Measurements from ENCODE around the gene PPM1F.

The PPM1F gene

DNA sequence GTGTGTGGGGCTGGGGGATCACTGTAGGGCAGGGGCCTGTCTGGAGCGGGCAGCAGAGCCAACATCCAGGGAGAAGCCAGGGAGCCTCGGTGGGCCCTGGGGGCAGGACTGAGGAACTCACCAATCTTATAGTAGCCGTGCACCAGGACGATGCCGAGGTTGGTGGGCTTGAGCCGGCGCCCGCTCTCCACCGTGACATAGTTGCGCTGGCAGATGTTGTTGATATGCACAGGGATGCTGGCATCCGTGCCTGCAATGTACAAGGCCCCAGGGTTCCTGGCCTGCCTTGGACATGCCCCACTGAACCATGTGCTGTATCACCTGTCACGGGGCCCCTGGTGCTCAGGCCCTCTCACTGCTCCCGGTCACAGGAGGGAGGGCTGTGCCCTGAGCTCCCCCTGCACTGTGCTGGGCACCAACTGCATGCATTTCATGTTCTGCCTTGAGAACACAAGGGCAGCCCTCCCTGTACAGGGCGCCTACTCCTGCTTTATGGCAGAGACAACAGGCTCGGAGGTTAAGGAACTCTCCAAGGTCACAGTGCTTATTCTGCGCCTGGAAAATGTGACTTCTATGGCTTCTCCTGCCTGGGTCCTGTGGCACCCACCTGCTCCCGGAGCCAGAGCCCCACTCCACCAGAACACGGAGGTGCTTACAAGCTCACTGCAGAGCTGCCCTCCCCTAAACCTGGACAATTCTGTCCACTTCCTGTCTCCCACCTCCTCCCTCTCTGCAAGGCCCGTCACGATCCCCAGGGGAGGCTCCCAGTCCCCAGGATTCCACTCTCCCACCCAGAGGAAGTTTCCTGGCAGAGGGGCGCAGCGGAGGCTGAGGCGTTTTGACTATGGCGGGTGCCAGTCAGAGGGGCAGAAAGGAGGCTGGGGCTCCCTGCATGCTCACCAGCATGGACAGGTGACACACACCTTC, 7.8 kb upstream of the PPM1F start:
- no peak for DNase-seq (ENCODE audit: low read depth in 3 of 3)

DNA sequence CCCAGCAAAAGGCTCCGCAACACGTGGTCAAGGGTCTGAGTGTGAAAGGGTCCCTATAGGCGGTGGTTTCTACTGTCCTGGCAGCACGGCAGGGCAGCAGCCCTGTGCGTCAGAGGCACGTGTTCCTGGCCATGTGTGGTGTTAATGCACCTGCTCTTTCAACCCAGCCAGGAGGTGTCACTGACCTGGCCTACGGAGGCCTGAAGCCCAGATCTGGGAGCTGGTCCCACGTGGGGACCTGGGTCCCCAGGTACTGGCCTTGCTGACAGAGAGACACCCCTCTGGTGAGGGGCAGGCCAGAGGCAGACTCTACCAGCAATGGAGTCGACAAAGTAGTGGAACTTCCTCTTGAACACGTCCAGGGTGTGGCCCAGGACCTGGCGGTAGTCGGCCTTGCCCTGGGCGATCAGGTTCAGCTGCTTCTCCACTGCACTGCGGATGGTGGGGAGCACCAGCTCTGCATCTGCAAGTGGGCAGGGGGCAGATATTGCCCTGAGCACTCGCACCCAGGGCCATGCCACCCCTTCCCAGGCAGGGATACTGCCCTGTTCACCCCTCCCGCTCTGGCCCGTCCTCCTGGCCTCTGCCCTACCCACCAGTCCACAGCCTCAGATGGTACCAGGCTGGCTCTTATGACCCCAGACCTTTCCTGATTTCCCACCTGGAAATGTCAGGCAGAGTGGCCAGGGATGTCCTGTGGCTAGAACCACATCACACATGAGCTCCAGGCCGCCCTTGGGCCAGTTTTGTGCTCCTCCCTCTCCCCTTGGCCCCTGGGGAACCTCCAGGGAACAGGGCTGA, 6.8 kb upstream of the PPM1F start:
- DNase-seq (ENCODE audit: low read depth in 3 of 3): no peak

DNA sequence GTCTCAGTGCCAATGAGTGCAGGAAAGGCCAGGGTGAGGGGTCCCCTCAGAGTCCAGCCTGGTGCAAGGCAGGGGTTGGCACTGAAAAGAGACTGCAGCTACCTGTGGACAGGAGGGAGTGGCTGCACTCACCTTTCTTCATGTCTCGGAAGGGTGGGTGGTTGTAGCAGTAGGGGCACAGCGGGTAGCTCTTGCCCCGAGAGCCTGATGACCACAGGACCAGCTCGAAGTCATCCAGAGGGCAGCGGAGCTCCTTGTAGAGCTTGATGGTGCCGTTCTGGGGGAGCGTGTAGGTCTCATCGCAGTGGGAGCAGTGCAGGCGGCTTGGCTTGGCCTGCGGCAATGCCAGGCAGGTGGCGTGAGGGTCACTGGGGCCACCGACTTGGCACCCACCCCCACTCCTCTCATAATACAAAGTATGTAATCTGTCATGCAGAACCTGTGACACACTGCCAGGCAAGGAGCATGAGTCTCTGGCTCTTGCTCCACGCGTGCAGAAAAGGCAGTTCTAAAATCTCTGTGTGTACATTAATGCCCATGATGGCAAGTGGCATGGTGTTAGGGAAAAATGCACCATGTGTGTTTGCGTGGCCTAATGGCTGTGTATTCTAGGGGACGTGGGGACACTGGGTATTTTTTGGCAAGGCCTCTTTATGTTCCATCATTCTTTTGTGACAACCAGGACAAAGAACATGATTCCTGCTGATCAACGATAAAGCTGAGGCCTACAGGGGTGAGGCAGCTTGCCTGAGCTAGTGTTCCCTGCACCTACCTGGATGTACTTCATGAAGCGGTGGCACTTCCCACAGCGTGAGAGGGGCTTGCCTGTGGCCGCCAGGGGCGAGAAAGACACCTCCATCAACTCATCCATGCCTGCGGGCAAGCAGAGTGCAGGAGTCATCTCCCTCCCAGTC, 6.0 kb upstream of the PPM1F start:
- no peak for DNase-seq (ENCODE audit: low read depth in 3 of 3)

DNA sequence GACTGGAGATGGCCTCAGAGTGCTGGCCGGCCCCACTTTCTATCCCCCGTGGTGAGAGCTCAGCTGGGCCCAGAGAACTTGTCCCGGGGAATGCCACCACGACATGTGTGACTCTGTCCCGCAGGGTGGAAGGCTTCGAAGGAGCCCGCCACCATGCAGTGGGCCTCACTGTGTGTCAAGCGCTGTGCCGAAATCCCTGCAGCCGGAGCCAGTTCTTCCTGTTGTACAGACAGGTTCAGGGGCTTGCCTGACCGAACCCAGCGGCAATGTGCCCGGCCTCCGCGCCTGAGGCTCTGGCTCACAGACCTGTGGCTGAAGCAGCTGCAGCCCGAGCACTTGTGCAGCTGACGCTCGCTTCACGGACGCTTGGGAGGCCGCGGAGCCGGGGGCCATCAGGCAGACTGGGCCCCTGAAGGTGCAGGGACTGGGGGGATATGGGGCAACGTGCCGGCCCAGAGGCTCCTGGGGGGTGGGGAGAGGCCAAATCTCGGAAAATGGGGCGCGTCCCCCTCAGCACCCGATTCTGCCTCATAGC, 650 bp downstream of the PPM1F start:
- peak in 1 of 3 experiments; percentile 19 for DNase-seq (ENCODE audit: low read depth in 3 of 3)

DNA sequence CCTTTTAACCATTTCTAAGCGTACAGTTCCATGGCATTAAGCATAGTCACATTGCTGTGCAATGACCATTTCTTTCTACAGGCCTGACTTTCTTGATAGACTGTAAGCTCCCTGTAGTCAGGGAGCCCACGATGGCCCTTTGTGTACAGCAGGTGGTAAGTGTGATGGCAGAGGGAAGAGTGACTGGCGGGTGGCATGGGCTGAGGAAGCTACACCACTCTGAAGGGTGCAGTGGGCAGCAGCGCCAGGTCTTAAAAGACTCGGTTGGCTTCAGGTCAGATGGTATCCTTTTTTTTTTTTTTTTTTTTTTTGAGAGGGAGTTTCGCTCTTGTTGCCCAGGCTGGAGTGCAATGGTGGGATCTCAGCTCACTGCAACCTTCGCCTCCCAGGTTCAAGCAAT, 1.6 kb downstream of the PPM1F start:
- no peak for DNase-seq (ENCODE audit: low read depth in 3 of 3)

DNA sequence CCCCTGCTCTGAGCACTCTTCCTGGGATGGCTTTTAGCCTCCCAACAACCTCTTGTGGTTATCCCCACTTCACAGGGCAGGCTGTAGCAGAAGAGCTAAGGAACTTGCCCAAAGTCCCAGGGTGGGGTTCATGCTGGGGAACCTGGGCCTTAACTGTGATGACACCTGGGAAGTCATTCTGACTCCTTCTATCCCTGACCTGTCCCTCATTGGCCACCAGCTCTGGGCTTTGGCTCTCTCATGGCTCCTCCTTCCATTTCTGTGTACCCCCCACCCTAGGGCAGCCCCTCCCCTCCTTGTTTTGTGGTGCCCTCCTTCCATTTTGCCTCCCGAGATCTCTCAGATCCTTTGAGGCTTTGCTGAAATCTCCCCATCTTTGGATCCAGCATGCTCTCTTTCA, 2.7 kb downstream of the PPM1F start:
- no peak for DNase-seq (ENCODE audit: low read depth in 3 of 3)

DNA sequence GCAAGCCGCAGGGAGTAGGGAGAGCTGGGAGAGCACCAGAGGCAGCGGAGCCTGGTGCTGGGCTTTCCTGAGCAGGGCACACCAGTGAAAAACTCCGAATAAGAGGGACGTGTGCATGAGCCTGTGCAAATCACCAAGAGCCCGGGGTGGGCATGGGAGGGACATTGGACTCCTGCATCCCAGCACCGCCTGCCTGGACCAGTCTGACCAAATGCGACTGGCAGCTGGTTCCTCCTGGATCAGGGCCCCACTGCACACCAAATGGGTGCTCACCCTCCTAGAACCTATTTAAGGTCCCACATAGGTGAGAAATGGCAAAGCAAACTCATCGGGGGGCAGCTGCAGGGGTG, 3.1 kb downstream of the PPM1F start:
- no peak for DNase-seq (ENCODE audit: low read depth in 3 of 3)

DNA sequence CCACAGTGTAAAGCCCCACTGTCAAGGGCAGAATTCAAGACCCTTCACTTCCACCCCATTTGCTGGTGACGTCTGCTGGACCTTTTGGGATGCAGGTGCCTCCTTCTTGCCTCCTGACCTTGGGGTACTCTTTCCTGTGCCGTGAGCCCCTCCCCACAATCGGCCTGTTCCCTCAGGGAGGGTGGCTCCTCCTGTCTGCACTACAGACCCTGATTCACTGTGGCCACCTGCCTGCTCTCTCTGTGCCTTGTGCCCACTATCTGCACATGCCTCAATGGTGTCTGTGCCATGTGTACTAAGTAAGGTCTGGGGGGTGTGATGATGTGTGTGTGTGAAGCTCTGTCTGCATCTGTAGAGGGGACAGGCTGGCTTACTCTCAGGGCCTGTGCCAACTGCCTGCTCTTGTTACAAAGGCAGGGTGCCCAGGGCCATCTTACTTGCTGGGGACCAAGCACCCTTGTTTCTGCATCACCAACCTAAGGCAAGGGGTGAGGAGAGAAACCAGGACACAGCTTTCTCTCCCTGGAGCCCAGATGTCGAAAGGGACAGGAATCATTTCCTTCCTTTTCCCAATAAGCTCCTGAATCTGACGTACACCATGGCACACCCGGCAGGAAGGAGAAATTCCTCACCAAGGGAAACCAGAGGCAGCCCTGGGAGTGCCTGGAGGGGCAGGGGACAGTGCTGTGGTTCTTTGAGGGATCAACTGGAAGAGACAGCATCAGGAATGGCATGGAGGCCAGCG, 3.7 kb downstream of the PPM1F start:
- no peak for DNase-seq (ENCODE audit: low read depth in 3 of 3)

DNA sequence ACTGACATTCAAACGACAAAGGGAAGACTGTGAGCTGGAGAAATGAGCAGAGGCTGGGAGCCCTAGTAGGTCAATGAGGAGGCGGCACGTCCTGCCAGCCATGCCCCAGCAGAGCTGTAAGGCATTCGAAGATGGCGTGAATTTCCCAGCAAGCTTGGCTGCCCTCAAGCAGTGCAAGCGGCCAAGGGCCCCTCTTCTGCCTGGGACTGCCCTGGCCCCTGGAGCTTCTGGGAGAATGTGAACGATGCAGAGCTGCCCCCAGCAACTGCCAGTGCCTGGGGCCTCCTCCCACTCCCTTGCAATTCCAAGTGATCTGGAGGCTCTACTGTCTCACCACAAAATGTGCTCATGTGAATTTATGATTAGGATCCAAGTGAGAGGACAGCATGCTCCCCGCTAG, 4.3 kb downstream of the PPM1F start:
- DNase-seq (ENCODE audit: low read depth in 3 of 3): no peak

DNA sequence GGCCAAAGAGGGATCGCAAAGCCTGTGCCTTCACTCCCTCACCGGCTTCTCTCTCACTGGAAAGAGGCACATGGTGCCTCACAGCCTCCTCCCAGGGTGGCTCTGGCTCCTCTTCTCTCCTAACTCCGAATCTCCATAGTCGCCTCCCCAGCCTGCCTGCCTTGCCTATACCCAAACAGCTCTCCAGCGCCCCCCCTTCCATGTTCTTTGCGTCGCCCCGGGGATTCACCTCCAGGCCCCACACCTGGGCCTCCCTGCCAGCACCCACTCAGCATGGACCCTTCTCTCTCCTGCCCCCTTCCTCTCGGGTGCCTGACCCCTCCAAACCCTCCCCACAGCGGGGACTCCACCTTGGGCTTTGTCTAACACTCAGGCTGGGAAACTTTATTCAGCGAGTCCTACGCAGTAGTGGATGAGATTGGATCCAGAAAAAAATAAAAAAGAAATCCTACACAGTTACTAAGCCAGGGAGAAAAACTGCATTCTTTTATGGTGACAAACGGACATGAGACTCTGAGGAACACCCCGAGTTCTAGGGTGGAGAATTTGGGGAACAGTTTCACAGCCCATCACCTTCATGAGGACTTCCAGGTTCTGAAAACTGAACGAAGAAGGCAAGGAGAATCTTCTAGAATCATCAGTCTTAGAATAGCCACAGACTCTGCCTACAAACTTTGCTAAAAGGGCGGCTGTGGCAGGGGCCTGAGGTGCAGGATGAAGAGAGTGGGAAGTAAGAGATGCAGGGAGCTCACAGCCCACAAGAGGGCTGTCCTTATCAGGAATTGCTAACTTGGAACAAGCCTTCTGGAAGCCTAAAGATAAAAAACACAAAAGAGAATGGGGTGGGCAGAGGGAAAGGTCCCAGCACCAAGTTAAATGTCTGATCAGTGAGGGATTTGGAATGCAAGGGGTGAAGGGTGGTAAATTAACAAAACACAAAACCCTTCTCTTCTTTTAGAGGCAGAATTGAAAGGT, 5.3 kb downstream of the PPM1F start:
- no peak for DNase-seq (ENCODE audit: low read depth in 3 of 3)

DNA sequence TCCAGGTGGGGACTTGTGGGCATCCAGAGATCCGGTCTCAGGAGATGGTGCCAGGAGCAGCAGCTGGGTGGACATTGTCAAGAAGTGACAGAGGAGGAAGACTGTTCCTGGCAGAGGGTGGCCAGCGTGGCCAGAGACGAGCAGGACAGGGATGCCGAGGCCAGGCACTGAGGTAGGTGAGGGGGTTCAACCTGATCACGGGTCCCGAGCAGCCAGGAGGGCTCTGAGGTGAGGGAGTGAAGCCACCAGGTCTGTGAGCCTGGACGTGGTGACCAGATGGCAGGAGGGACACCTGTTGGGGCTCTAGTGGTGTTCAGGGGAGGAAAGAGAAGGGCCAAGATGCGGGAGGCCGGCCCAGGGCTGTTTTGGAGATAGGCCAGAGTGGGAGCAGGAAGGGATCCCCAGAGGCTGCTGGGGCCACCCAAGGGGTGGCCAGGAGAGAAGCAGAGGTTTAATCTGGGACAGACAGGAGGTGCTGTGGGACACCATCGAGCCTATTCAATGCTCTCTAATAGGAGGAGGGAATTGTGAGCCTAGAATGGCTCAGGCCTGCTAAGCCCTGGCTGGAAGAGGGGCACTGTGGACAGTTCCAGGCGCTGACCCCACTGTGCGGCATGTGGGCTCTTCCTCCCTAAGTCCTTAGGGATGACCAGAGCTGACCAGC, 6.3 kb downstream of the PPM1F start:
- no peak for DNase-seq (ENCODE audit: low read depth in 3 of 3)

DNA sequence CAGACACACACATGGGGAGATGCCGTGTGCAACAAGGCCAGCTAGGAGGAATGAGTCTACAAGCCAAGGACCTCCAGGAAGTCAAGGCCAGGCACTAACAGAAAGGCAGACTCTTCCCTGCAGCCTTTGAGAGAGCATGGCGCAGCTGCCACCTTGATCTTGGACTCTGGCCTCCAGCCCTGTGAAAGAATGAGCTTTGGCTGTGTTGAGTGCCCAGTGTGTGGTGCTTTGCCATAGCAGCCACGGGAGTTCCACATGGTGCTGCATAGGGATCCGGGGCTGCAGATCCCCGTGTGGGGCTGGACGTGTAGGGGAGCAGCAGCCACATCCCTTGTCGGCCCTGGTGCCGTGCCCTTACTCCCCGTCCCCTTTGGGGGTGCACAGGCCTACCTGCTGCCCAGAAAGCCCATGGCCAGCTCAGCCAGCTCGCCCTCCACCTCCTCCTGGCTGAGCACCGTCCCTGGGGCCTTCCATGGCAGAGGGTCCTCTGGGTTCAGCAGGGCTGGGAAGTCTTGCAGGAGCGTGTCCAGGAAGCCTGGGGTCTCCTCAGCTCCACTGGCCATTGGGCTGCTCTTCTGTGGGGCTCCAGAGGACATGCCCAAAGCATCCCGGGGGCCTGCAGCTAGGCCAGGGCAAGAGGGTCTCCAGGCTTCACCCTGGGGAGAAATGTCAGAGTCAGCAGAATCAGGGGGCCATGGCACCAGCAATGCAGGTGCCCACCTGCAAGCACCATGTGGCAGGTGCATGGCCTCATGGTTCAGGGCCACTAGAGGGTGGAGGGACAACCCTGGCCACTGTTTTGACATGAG, 7.0 kb downstream of the PPM1F start:
- DNase-seq (ENCODE audit: low read depth in 3 of 3): no peak

DNA sequence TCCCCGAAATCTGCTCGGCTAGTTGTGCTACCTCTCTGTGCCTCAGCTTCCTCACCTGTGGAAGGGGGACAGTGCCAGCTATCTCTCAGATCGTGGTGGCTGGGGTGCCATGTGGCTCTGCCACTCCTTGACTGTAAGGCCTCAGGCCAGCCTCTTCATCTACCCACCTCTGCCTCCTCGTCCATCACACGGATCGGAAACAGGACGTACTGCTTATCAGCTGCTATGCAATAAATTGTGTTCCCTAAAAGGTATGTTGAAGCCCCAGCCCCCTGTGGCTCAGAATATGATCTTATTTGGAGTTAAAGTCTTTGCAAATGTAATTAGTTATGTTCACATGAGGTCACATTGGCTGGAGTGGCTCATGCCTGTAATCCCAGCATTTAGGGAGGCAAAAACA, 7.8 kb downstream of the PPM1F start:
- DNase-seq (ENCODE audit: low read depth in 3 of 3): no peak

DNA sequence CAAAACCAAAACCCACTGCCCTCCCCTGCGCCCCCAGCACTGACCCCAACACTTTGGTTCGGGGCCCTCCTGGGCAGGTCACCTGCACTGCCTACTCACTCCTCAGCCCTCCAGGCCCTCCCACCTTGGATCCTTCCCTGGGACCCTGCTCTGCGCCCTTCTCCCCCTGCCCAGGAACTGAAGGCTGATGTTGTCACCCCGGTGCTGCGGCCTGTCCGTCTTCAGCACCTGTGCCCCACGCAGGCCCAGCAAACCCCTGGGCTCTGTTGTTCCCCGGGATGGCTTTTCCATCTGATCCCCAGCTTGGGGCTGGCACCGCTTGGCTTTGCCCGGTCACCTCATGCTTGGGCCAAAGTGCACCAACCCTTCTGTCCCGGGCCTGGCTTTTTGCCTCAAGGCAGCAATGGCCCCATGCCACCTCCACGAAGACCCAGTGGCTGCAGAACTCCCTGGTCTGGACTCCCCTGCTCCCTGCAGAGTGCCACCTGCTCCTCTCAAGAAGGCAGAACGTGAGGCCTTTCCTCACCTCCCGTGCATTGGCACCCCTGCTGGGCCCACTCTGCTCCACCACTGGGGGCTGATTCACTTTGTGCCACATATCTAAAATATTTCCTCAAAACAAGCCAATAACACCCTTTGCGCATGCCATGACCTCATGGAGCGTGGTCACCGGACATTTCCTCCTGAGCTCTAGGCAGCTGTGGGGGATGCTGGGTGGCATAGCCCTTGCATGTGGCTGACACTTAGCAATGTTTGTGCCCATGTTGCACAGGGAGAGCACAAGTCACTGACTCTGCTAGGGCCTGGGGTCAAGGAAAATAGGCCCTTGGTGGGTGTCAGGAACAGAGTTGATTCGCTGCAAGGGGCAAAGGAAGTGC, 8.8 kb downstream of the PPM1F start:
- DNase-seq (ENCODE audit: low read depth in 3 of 3): no peak

DNA sequence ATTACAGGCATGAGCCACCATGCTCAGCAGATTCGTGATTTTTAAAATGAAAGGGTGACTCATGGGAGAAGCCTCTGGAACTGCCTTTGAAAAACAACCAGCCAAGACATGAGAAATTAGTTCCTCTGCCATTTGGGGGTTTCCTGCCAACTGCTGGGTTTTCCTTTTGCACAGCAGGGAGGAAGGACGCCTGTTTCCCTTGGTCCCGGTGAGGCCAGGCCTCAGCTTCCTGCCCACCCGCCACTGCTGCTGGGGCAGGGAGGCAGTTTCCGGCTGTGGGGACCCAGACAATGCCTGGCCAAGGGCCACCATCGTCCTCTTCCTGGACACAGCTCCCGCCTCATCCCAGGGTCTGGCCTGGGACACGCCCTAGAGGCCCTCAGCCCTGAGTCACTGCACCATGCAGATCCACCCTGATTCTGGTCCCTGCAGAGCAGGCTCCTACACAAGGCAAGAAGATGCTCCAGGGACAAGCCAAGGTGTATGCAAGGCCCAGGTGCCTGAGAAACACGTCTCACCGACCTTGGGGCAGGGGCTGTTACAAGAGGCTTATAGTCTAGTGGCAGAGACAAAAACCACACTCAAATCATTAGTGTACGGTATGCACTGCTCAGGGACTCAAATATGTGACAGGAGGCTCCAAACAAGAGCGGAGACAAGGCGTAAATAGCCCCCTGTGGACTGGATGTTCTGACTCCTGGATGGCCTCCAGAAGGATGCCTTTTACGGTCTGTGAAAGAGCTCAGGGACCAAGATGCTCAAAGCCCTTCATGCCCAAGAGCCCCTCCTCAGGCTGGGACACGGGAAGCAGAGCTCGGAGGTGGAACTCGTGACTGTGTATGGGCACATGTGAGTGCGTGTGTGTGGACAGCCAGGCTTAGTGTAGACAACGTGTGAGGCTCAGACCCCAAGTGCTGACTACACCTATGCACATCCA, 10.0 kb downstream of the PPM1F start:
- DNase-seq (ENCODE audit: low read depth in 3 of 3): peak in 2 of 3 experiments; percentile 11 to 18

DNA sequence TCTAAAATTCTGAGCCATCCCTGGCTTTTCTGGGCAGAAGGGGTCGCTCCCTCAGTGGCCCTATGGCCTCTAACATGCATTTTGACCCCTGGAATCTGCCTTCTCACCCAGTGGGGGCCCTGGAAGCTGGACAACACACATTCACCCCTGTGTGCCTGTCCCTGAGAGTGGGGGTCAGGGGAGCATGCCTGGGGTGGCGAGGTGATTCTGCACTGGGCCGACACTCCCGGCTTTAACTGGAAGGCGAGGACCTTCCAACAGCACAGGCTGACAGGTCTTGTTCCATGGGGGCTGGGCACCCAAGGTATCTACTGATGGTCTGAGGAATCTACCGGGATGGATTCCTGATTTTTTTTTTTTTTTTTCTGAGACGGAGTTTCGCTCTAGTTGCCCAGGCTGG, 10.7 kb downstream of the PPM1F start:
- no peak for DNase-seq (ENCODE audit: low read depth in 3 of 3)
